ENCODE results near the gene AQP6.

AQP6 gene

GRCh38 chr12:49968471-49968870 is 4.3 kb upstream of the AQP6 start:
- peak; percentile 6 for TF ChIP-seq CTCF (conservative IDR thresholded peaks at IDR 0.05; ENCODE audit: low read depth, low read length)
- no peak for DNase-seq (ENCODE audit: low read depth)
- no peak overlapping the region for H3K4me3 ChIP-seq (ENCODE audit: low read length)

- TF ChIP-seq CTCF (conservative IDR thresholded peaks at IDR 0.05; ENCODE audit: low read depth, low read length): no peak
- no peak overlapping the region for H3K4me3 ChIP-seq (ENCODE audit: low read length)
- no peak for DNase-seq (ENCODE audit: low read depth)
These were observed 3.7 kb upstream of the AQP6 start for GRCh38 chr12:49969027-49969426.

- no peak for TF ChIP-seq CTCF (conservative IDR thresholded peaks at IDR 0.05; ENCODE audit: low read depth, low read length)
- no peak for DNase-seq (ENCODE audit: low read depth)
These were observed 2.9 kb upstream of the AQP6 start for GRCh38 chr12:49969651-49970429.

GRCh38 chr12:49970658-49971057 is 2.1 kb upstream of the AQP6 start:
- H3K4me3 ChIP-seq (ENCODE audit: low read length): no peak overlapping the region
- DNase-seq (ENCODE audit: low read depth): no peak
- TF ChIP-seq CTCF (conservative IDR thresholded peaks at IDR 0.05; ENCODE audit: low read depth, low read length): no peak

More at GRCh38 chr12:49969651-49970429, 2.9 kb upstream of the AQP6 start:
- H3K4me3 ChIP-seq (ENCODE audit: low read length): no peak overlapping the region

- DNase-seq (ENCODE audit: low read depth): no peak
- no peak overlapping the region for H3K4me3 ChIP-seq (ENCODE audit: low read length)
- TF ChIP-seq CTCF (conservative IDR thresholded peaks at IDR 0.05; ENCODE audit: low read depth, low read length): no peak
These were observed 1.6 kb upstream of the AQP6 start for GRCh38 chr12:49971141-49971540.

GRCh38 chr12:49972129-49972528 is 618 bp upstream of the AQP6 start:
- no peak overlapping the region for H3K4me3 ChIP-seq (ENCODE audit: low read length)
- no peak for DNase-seq (ENCODE audit: low read depth)
- TF ChIP-seq CTCF (conservative IDR thresholded peaks at IDR 0.05; ENCODE audit: low read depth, low read length): no peak

- TF ChIP-seq CTCF (conservative IDR thresholded peaks at IDR 0.05; ENCODE audit: low read depth, low read length): no peak
- no peak for DNase-seq (ENCODE audit: low read depth)
- H3K4me3 ChIP-seq (ENCODE audit: low read length): no peak overlapping the region
These were observed 649 bp downstream of the AQP6 start for GRCh38 chr12:49973361-49973830.
